ENCODE measurements around the gene RHBDL1.

Gene RHBDL1

DNA sequence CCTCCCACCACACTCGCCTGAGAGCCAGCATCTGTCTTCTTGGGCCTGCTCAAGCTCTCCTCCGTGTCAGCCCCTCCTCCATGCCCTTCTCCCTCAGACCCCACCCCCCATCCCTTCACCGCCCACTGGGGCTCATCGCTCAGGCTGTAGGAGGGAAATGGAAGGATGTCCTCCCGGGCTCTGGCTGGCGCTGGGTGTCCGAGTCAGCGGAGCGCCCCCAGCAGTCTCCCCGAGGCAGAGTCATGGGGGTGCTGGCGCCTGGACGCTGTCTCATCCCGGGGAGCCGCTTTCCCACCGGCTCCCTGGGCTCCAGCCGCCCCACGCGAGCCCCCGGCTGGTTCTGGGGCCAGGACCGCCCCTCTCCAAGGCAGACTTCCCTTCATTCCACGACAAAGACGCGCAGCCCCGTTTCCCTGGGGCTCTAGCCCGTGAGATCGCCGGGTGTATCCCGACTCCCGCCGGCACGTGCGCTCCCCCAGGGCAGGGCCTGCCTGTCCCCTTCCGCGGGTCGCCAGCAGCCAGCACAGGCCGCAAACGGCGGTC, 45.0 kb downstream of the RHBDL1 start:
- peak; percentile 77 for DNase-seq (ENCODE audit: low spot score)

GRCh38 chr16:720990-721764, 45.7 kb downstream of the RHBDL1 start, which contains the start of gene ANTKMT:
ANTKMT (plus strand) TSS chr16:721146; CDS start chr16:721275, 129 bp downstream.
- DNase-seq (ENCODE audit: low spot score) = peak; percentile 90

DNA sequence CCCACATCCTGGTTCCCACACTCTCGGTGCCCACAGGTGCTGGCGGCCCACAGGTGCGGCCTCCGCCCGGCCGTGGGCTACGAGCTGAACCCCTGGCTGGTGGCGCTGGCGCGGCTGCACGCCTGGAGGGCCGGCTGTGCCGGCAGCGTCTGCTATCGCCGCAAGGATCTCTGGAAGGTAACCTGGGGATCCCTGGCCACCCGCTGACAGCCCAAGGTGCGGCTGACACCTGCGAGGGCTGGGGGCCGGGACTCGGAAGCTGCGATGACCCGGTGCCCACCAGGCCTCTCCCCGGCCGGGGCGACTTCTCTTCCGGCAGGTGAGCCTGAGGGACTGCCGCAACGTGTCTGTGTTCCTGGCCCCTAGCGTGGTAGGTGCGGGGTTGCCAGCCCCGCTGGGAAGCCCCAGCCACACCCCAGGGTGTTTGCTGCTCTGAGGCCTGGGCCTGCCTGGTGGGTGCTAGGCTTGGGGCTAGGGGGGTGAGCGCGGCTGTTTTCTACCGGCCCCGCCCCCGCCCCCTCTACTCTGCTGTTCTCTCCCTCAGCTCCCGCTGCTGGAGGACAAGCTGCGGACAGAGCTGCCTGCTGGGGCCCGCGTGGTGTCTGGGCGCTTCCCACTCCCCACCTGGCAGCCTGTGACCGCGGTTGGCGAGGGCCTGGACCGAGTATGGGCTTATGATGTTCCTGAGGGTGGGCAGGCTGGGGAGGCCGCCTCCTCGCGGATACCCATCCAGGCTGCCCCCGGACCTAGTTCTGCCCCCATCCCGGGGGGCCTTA, 46.5 kb downstream of the RHBDL1 start:
- DNase-seq (ENCODE audit: low spot score) = no peak

DNA sequence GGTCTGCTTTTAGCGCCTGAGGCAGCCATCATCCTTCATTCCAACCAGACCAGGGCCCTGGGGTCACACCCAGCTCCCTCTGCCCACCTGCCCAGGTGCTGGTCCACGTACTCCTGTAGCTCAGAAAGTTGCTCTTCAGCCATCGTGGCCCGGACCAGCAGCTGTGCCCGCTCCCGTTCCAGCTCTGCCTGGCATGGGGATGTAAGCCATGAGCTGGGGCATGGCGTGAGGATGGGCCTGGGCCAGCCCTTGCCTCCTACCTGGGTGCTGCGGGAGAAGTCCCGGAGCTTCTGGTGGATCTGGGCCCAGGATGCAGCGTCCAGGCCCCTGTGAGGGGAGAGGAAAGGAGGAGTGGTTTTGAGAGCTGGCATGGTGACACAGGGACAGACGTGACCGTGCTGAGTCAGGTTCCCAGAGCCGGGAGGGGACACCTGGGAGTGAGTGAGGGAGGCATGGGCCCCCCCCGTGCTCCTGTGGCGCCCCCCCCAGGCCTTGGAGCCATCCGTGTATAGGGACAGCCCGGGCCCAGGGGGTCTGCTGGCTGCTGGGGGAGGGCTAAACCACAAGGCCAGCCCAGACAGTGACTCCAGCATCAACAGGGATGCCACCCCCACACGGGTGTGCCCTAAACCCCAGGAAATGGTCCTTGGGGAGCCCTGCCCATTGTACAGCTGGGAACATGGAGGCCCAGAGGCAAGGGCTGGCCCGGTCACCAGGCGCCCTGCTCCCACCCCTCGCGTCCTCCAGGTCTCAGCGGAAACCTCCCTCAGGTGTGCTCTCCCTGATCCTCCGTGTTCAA, 47.6 kb downstream of the RHBDL1 start:
- no peak for DNase-seq (ENCODE audit: low spot score)

- DNase-seq (ENCODE audit: low spot score) = no peak
Measured at GRCh38 chr16:723695-724094, 48.2 kb downstream of the RHBDL1 start.

GRCh38 chr16:724188-725040, 48.9 kb downstream of the RHBDL1 start:
- no peak for DNase-seq (ENCODE audit: low spot score)

- DNase-seq (ENCODE audit: low spot score) = no peak
Measured at GRCh38 chr16:725041-725376, 49.5 kb downstream of the RHBDL1 start.

DNA sequence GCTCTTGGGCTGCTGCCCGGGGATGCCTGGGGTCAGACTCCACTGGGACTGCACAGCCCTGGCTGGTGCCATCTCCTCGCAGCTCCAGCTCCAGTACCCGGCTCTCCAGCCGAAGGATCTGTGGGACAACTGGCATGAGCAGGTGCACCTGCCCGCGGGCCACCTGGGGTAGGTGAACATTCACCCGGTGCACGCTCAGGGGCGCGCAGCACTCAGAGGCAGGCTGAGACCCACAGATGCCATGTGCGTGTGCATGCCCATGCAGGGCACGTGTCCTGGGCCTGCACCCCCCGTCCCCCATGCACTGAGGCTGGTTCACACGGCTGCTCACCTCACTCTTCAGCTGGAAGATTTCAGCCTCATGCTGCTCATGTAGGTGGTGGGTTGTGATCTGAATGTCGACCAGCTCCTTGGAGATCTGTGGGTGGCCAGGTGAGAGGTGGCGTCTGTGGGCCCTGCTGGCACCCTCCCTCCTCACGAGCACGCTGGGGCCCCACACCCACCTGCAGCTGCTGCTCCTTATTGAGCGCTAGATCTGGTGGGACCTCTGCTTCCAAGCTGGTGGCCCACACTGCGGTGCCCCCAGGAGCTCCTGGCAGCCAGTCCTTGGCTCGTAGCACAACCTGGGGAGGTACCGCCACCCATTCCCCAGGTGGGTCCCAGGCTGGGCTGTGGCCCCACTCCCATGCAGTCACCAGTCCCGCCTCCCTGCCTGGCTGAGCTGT, 50.2 kb downstream of the RHBDL1 start:
- no peak for DNase-seq (ENCODE audit: low spot score)

GRCh38 chr16:726188-726437, 50.6 kb downstream of the RHBDL1 start:
- DNase-seq (ENCODE audit: low spot score) = no peak

DNA sequence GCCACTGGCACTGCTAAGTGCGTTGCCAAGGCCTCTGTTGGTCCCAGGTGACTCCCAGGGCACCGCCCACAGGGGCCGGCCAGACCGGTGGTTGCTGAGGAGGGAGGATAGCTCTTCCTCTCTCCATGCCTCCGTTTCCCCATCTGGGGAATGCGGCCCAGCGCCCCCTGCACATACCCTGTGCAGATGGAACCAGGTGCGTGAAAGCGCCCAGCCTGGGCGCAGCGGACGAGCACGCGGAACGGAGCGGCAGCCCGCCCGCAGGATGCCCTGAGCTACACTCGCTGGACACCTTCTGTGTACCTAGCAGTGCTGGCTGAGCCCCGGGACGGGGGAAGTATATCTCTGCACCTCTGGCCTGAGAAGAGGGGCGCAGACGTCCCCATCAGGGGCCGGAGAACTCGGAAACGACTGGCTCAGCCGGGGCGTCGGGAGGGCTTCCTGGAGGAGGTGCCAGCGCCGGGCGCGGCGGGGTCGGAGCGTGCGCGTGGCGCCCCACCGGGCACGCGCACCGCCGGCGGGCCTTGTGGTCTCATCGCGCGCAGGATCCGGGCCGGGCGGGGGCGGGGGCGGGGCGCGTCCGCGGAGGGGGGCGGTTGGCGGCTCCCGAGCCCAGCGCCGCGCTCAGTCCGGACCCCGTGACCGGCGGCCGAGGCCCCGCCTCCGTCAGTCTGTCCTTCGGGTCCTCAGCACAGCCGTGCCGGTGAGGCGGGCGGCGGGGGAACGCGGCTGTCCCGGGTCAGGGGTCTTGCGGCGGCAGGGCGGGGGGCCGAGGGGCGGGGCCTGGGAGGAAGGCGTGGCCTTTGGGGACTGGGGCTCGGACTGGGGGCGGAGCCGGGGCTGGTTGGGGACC, 51.2 kb downstream of the RHBDL1 start, which contains the start of the genes CCDC78 and HAGHL:
Gene CCDC78 (minus strand): TSS at position 6 of the 853 bp plus-strand sequence. CDS start 76 bp downstream, outside the sequence.
Gene HAGHL (plus strand): TSS at position 669 of the 853 bp plus-strand sequence. CDS start 404 bp downstream, outside the sequence.
- peak; percentile 58 for DNase-seq (ENCODE audit: low spot score)

- DNase-seq (ENCODE audit: low spot score) = no peak
Measured at GRCh38 chr16:727291-727977, 52.0 kb downstream of the RHBDL1 start.
